AG09309 (cell line): ENCODE data around the gene FANCG.

ENCODE experiments used
- DNase-seq: peaks from one replicate; pipeline ENCODE4 v3.0.0-alpha.2; 2010; ENCODE audit warnings: low read depth
- H3K4me3 ChIP-seq: 2 replicates; pipeline ENCODE4 v1.5.1; 2011; ENCODE audit warnings: mild to moderate bottlenecking, low read depth, low read length, moderate library complexity; ENCODE audit not compliant: control insufficient read depth
- TF ChIP-seq, protein P1 (sequence below): IDR thresholded peaks from 2 replicates; pipeline ENCODE4 v1.5.1; 2011; ENCODE audit warnings: mild to moderate bottlenecking, low read depth, low read length, inconsistent platforms; ENCODE audit not compliant: insufficient read depth, control insufficient read depth; ENCODE audit errors: missing control alignments

Gene FANCG

DNA sequence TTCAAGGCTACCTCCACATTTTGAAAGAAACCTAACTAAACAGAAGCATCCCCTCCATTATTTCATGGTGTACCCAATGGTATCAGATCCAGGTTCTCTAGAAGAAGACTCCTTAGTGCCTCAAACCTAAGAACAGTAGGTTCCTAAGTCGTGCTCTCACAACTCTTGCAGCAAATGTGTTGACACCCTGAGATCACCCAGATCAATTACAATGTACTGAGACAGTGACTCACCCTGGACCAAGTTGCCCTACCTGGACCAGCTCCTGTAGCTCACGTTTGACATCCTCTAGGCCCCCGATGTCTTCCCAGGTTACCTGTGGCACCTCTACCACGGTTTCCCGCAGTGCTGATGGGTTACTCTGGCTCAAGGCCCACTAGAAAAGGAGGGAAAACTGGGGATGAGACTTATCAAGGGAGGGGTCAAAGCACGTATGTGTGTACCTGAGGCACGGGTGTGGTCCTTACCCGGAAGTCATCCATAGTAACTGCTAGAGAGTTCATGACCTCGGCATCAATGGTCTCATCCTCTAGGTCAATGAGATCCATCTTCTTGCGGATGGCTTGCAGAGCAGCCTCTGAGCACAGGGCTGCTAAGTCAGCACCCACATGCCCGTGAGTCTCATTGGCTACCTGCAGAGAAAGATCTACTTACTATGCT is 19.1 kb downstream of the FANCG start:
- TF ChIP-seq, protein P1, sequence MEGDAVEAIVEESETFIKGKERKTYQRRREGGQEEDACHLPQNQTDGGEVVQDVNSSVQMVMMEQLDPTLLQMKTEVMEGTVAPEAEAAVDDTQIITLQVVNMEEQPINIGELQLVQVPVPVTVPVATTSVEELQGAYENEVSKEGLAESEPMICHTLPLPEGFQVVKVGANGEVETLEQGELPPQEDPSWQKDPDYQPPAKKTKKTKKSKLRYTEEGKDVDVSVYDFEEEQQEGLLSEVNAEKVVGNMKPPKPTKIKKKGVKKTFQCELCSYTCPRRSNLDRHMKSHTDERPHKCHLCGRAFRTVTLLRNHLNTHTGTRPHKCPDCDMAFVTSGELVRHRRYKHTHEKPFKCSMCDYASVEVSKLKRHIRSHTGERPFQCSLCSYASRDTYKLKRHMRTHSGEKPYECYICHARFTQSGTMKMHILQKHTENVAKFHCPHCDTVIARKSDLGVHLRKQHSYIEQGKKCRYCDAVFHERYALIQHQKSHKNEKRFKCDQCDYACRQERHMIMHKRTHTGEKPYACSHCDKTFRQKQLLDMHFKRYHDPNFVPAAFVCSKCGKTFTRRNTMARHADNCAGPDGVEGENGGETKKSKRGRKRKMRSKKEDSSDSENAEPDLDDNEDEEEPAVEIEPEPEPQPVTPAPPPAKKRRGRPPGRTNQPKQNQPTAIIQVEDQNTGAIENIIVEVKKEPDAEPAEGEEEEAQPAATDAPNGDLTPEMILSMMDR = no peak
- H3K4me3 ChIP-seq = no peak overlapping the region
- no peak for DNase-seq

DNA sequence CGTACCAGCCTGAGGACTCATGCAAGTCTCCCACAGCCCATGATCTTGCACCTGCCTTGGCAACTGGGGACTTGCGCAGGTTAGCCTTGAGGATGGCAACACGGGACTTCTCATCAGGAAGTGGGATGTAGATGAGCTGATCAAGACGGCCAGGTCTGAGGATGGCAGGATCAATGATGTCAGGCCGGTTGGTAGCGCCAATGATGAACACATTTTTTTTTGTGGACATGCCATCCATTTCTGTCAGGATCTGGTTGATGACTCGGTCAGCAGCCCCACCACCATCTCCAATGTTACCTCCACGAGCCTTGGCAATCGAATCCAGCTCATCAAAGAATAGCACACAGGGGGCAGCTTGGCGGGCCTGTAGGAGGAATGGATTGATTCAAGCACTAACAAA is 20.3 kb downstream of the FANCG start:
- no peak for DNase-seq
- no peak overlapping the region for H3K4me3 ChIP-seq
- TF ChIP-seq, protein P1 = no peak

DNA sequence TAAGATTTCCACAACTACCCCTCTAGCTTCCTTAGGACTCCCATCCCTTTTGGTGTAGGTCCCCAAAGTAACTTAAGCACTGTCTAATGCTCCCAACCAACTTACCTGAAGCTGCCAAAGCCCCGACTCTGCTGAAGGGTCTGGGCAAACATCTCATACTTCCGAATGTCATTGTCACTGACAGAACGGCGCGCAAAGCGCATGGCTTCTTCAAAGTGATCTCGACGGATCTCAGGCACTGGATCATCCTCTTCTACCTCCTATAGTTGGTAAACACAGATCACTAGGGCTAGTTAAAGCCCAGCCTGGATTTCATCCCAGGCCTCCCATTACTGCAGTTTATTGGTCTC is 22.5 kb downstream of the FANCG start:
- DNase-seq = no peak
- TF ChIP-seq, protein P1 = no peak
- no peak overlapping the region for H3K4me3 ChIP-seq

DNA sequence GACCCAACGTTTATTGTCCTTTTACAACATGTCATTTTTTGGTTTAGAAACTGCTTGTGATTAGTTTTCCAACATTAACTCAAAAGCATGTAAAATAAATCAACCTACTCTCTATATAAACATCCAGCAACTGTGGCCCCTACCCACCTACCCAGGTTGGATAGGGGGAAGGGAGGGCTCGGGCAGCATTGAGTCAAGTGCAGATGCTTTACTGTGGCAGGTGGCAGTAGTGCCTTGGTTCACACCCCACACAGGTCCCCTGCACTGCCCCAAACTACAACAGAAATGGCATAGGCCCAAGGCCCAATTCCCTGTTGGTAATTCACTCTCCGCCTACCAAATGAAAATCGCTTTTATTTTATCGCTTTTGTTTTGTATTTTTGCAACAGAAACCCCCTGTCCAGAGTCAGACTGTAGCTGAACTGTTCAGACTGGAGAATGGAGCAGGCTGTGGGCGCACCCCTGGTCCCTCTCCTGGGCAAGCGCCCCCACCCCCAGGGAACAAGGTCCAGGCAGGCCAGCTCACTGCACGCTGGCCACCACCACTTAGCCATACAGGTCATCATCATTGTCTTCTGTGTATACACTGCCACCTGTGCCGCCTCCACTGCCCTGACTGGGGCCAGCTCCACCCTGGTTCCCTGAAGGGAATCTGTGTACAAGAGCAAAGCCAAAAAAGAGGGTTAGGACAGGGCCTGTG is 23.0 kb downstream of the FANCG start:
- H3K4me3 ChIP-seq = no peak overlapping the region
- TF ChIP-seq, protein P1 = no peak
- DNase-seq = no peak

DNA sequence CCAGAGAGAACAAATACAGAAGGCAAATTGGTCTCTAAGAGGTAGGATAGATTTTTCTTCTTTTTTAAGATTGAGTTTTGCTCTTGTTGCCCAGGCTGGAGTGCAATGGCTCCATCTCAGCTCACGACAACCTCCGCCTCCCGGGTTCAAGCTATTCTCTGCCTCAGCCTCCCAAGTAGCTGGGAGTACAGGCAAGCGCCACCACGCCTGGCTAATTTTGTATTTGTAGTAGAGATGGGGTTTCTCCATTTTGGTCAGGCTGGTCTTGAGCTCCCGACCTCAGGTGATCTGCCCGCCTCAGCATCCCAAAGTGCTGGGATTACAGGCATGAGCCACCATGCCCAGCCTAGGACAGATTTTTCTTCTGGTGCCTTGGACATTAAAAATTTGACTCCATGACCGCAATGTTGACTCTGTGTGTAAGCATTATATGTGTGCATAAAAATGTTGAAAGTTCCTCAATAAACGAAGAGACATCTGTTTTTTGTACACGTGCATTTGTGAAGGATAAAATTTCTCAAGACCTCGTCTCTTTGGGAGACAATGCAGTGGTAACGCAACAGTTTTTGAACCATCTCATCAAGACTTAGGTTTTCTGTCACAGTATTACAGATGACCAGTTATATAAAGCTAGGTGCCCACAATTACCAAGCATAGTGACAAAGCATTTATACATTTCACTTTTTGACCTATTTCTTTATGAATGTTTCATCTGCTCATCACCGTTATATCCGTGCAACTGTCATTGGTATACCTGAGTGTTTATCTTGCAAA is 24.7 kb downstream of the FANCG start:
- no peak overlapping the region for H3K4me3 ChIP-seq
- TF ChIP-seq, protein P1 = no peak
- no peak for DNase-seq

DNA sequence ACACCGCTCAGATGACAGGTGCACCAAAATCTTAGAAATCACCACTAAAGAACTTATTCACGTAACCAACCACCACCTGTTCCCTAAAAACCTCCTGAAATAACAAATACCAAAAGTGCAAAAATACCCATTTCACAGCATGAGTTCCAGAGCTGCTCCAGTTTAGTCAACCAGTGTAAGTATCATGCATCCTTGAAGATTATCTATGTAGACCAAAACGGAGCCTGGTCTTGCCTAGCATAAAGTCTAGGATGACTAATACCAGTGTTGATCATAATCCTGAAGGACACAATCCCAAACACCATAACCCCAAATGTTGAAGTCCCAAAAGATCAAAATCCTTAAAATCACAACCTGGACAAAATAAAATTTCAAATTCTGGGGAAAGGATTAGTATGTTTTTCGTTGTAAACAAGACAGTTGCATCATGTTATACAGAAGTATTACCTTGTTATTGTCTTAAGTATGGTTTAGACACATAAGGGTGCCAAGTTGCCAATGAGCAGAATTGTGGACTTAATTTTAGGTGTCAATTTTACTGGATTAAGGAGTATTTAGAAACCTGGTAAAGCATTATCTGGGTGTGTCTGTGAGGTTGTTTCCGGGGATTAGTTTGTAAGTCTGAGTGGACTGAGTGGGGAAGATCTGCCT is 25.4 kb downstream of the FANCG start:
- H3K4me3 ChIP-seq = no peak overlapping the region
- TF ChIP-seq, protein P1 = no peak
- DNase-seq = no peak
